Gastrocnemius medialis (tissue), 4 donors: ENCODE data around the gene ETFB. TPM values are rescaled to one million over a fixed set of nuclear protein-coding genes. Genes with fewer than 3 reads are reported as not detected.
A peak's percentile ranks its signal among the peaks of the same experiment; 100 is the strongest.

ENCODE experiments used
- ATAC-seq, 2 donors: fragments of 150-250 bp; one replicate each; pipeline ENCODE4 v1.9.1; 2016
- DNase-seq, 2 donors: peaks; one replicate each; pipeline ENCODE4 v3.0.0-alpha.2; 2019
- H3K27ac ChIP-seq, 4 donors: fragments of 200-600 bp; sonication (generic); 1 replicate in 1 of 4; 2 replicates in 3 of 4; pipeline ENCODE4 v1.5.1; 2016 to 2018; ENCODE audit warnings: mild to moderate bottlenecking in 2 of 4, moderate library complexity in 1 of 4
- H3K27me3 ChIP-seq, 3 donors: fragments of 200-600 bp; sonication (generic) in 2 of 3; 1 replicate in 1 of 3; 2 replicates in 2 of 3; pipeline versions ENCODE4 v1.5.1 to v1.6.0; 2016 to 2019; ENCODE audit warnings: mild to moderate bottlenecking in 1 of 3, moderate library complexity in 1 of 3
- H3K36me3 ChIP-seq, 2 donors: fragments of 200-600 bp; sonication (generic) in 1 of 2; one replicate each; pipeline ENCODE4 v1.5.1; 2017 to 2018
- H3K4me1 ChIP-seq, 2 donors: fragments of 200-600 bp; sonication (generic) in 1 of 2; one replicate each; pipeline ENCODE4 v1.5.1; 2016 to 2017; ENCODE audit warnings: mild to moderate bottlenecking in 2 of 2
- H3K4me3 ChIP-seq, 4 donors: fragments of 200-600 bp; sonication (generic) in 3 of 4; 1 replicate in 1 of 4; 2 replicates in 3 of 4; pipeline ENCODE4 v1.5.1; 2016 to 2019; ENCODE audit warnings: mild to moderate bottlenecking in 2 of 4
- H3K9me3 ChIP-seq, 3 donors: fragments of 200-600 bp; sonication (generic) in 2 of 3; 1 replicate in 1 of 3; 2 replicates in 2 of 3; pipeline ENCODE4 v1.5.1; 2016 to 2019
- CTCF ChIP-seq, 5 experiments: fragments of 450-650 bp in 3 of 5; fragments of 200-600 bp in 2 of 5; sonication (generic) in 2 of 5; IDR thresholded peaks in 4 of 5; conservative IDR thresholded peaks in 1 of 5; 1 replicate in 4 of 5; 2 replicates in 1 of 5; pipeline ENCODE4 v1.5.1; 2016 to 2019; ENCODE audit warnings: antibody characterized with exemption in 5 of 5, mild to moderate bottlenecking in 3 of 5, moderate library complexity in 3 of 5
- POLR2A ChIP-seq, 2 donors: fragments of 450-650 bp; IDR thresholded peaks; one replicate each; pipeline ENCODE4 v1.6.1; 2017; ENCODE audit warnings: antibody characterized with exemption in 2 of 2, mild to moderate bottlenecking in 2 of 2, moderate library complexity in 2 of 2
- in situ Hi-C, 4 donors: fragments of 200-750 bp; cut with MboI; loops; one replicate each; pipeline versions ENCODE4 v1.15.0 to v1.8.0; 2017; ENCODE audit warnings: low sequenced_read_pairs in 4 of 4
- intact Hi-C: fragments of 100-400 bp; cut with DNase I; formaldehyde crosslinking; loops from one replicate; pipeline ENCODE4 v1.15.1; 2023; ENCODE audit warnings: low total_unique reads
- total RNA-seq, 4 donors: library from RNA; depleted of rRNA; stranded (reverse); fragments of >200 nt; gene quantifications; one replicate each; pipeline versions ENCODE4 v1.1.0 to v1.2.3, GENCODE V29; 2016

Gene ETFB
- total RNA-seq, 4 donors from 2014 or later, result 118 to 164 (median 141) TPM

- ATAC-seq (peak; percentile 1 to 3), DNase-seq (no peak)
- in situ Hi-C loops (no loop called here), intact Hi-C loops (loop anchor here (1.0 to 10.0 kb wide), 9 partner anchors 28 to 1600 kb away; partner anchors contain the start of genes AP2A1, ASPDH, CTU1 and JOSD2)
- Histone ChIP-seq H3K4me3 (peak overlapping the region; percentile 88 to 95 (median 92)), H3K4me1 (peaks cover 11 to 19% of the 10 kb centered on the region in 2 donors), H3K36me3 (no peaks in the 10 kb centered on the region), H3K27me3 (no peaks in the 10 kb centered on the region), H3K9me3 (no peaks in the 10 kb centered on the region), H3K27ac (peak overlapping the region; percentile 91 to 98 (median 94))
- TF ChIP-seq POLR2A (IDR thresholded peaks at IDR 0.05) (peak; percentile 88 to 90), CTCF (IDR thresholded peaks at IDR 0.05 in 4 of 5, conservative IDR thresholded peaks at IDR 0.05 in 1 of 5) (no peak)
Measured at GRCh38 chr19:51367255-51367564, 1.0 kb upstream of the ETFB start.

- peak; percentile 89 to 90 for ATAC-seq
- Histone ChIP-seq H3K36me3 (no peaks in the 10 kb centered on the region), H3K27me3 (no peaks in the 10 kb centered on the region), H3K27ac (peak overlapping the region; percentile 91 to 98 (median 94)), H3K4me3 (peak overlapping the region; percentile 88 to 95 (median 92)), H3K9me3 (no peaks in the 10 kb centered on the region), H3K4me1 (peaks cover 13 to 19% of the 10 kb centered on the region in 2 donors)
- in situ Hi-C loops (no loop called here), intact Hi-C loops (loop anchor here (1.0 to 10.0 kb wide), 9 partner anchors 27 to 1599 kb away; partner anchors contain the start of genes AP2A1, ASPDH, CTU1 and JOSD2)
- peak; percentile 99 to 100 for DNase-seq
- TF ChIP-seq CTCF (IDR thresholded peaks at IDR 0.05 in 4 of 5, conservative IDR thresholded peaks at IDR 0.05 in 1 of 5) (no peak), POLR2A (IDR thresholded peaks at IDR 0.05) (peak; percentile 82 to 91)
Measured at GRCh38 chr19:51366389-51367254, 434 bp upstream of the ETFB start.

- H3K27ac ChIP-seq, result peak overlapping the region; percentile 91 to 98 (median 94)
- intact Hi-C loops, result loop anchor here (5.0 to 10.0 kb wide), 6 partner anchors 258 to 1598 kb away; partner anchors contain the start of genes AP2A1, ASPDH, CTU1 and JOSD2
- peak; percentile 32 to 57 for DNase-seq
- peak overlapping the region; percentile 76 to 95 (median 90) for H3K4me3 ChIP-seq
- ATAC-seq, result peak; percentile 22 to 28
- TF ChIP-seq POLR2A (IDR thresholded peaks at IDR 0.05) (no peak), CTCF (IDR thresholded peaks at IDR 0.05 in 4 of 5, conservative IDR thresholded peaks at IDR 0.05 in 1 of 5) (no peak)
- in situ Hi-C loops, result no loop called here
- H3K27me3 ChIP-seq, result no peaks in the 10 kb centered on the region
- H3K36me3 ChIP-seq, result no peaks in the 10 kb centered on the region
- H3K4me1 ChIP-seq, result peaks cover 13 to 19% of the 10 kb centered on the region in 2 donors
- H3K9me3 ChIP-seq, result no peaks in the 10 kb centered on the region
Measured at GRCh38 chr19:51365211-51365964, 800 bp downstream of the ETFB start.

GRCh38 chr19:51364200-51365106 is 1.7 kb downstream of the ETFB start:
- ATAC-seq, result no peak
- peak overlapping the region in 1 of 4 donors; percentile 95 for H3K4me3 ChIP-seq

More at GRCh38 chr19:51364200-51365106, 1.7 kb downstream of the ETFB start:
- in situ Hi-C loops (no loop called here), intact Hi-C loops (loop anchor here (5.0 to 10.0 kb wide), 6 partner anchors 257 to 1597 kb away; partner anchors contain the start of genes AP2A1, ASPDH, CTU1 and JOSD2)
- peaks cover 13 to 19% of the 10 kb centered on the region in 2 donors for H3K4me1 ChIP-seq
- H3K9me3 ChIP-seq, result no peaks in the 10 kb centered on the region
- no peaks in the 10 kb centered on the region for H3K36me3 ChIP-seq
- TF ChIP-seq CTCF (IDR thresholded peaks at IDR 0.05 in 4 of 5, conservative IDR thresholded peaks at IDR 0.05 in 1 of 5) (no peak), POLR2A (IDR thresholded peaks at IDR 0.05) (no peak)
- no peak for DNase-seq
- H3K27me3 ChIP-seq, result no peaks in the 10 kb centered on the region
- H3K27ac ChIP-seq, result peak overlapping the region; percentile 91 to 98 (median 94)
